ENCODE results near the gene ATXN10. TPM values are rescaled to one million over a fixed set of nuclear protein-coding genes. Genes with fewer than 3 reads are reported as not detected.

Gene ATXN10
- total RNA-seq, 1 donor from 2014 or later = 99.7 TPM

DNA sequence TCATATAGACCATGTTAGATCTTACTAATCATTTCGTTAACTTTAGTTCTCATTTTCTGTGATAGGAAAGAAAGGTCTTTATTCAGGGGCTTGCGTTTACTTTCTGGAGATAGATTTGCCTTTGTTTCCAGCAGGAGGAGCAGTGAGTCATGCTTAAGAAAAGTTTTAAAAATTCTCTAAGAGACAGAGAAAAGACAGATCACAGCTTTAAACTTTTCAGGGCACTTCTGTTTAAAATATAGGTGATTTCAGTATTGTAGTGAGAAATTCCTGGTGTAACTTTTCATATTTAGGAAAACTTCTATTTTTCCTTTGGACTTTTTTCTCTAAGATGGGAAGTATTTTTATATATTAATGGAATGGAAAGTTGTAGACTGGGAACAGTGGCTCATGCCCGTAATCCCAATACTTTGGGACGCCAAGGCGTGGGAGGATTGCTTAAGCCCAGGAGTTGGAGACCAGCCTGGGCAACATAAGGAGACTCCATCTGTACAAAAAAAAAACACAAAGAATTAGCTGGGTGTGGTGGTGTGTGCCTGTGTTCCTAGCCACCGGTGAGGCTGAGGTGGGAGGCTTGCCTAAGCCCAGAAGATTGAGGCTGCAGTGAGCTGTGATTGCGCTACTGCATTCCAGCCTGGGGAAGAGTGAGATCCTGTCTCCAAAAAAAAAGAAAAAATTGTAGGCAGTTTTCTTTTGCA is 60.3 kb downstream of the ATXN10 start:
- no peak overlapping the region for H3K27ac Mint-ChIP-seq
- TF ChIP-seq, protein P1, sequence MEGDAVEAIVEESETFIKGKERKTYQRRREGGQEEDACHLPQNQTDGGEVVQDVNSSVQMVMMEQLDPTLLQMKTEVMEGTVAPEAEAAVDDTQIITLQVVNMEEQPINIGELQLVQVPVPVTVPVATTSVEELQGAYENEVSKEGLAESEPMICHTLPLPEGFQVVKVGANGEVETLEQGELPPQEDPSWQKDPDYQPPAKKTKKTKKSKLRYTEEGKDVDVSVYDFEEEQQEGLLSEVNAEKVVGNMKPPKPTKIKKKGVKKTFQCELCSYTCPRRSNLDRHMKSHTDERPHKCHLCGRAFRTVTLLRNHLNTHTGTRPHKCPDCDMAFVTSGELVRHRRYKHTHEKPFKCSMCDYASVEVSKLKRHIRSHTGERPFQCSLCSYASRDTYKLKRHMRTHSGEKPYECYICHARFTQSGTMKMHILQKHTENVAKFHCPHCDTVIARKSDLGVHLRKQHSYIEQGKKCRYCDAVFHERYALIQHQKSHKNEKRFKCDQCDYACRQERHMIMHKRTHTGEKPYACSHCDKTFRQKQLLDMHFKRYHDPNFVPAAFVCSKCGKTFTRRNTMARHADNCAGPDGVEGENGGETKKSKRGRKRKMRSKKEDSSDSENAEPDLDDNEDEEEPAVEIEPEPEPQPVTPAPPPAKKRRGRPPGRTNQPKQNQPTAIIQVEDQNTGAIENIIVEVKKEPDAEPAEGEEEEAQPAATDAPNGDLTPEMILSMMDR (IDR thresholded peaks at IDR 0.05) = no peak
- no peaks in the 10 kb centered on the region for H3K27me3 Mint-ChIP-seq
- POLR2A ChIA-PET = no interaction called here
- peaks cover 5% of the 10 kb centered on the region for H3K4me1 Mint-ChIP-seq
- H3K4me3 Mint-ChIP-seq = no peak overlapping the region
- no peak for ATAC-seq (ENCODE audit: low read depth)
- intact Hi-C loops (cut with micrococcal nuclease) = no loop called here
- DNase-seq = no peak
- H3K9me3 Mint-ChIP-seq = no peaks in the 10 kb centered on the region
- CTCF ChIA-PET = no interaction called here
- H3K36me3 Mint-ChIP-seq (ENCODE audit: low read depth) = peaks cover 49% of the 10 kb centered on the region

- CTCF ChIA-PET = no interaction called here
- TF ChIP-seq, protein P1 (IDR thresholded peaks at IDR 0.05) = no peak
- DNase-seq (no peak), ATAC-seq (ENCODE audit: low read depth) (no peak)
- POLR2A ChIA-PET = no interaction called here
- no peaks in the 10 kb centered on the region for H3K4me1 Mint-ChIP-seq
- H3K27ac Mint-ChIP-seq = no peak overlapping the region
- no peaks in the 10 kb centered on the region for H3K27me3 Mint-ChIP-seq
- H3K36me3 Mint-ChIP-seq (ENCODE audit: low read depth) = peaks cover 64% of the 10 kb centered on the region
- no peaks in the 10 kb centered on the region for H3K9me3 Mint-ChIP-seq
- intact Hi-C loops (cut with micrococcal nuclease) = no loop called here
- H3K4me3 Mint-ChIP-seq = no peak overlapping the region
These were observed 63.6 kb downstream of the ATXN10 start for GRCh38 chr22:45735273-45735672.

- DNase-seq (no peak), ATAC-seq (ENCODE audit: low read depth) (no peak)
- intact Hi-C loops (cut with micrococcal nuclease) = no loop called here
- POLR2A ChIA-PET = no interaction called here
- Mint-ChIP-seq H3K27me3 (no peaks in the 10 kb centered on the region), H3K9me3 (peaks cover 3% of the 10 kb centered on the region), H3K4me1 (no peaks in the 10 kb centered on the region), H3K27ac (no peak overlapping the region), H3K4me3 (no peak overlapping the region), H3K36me3 (ENCODE audit: low read depth) (peaks cover 72% of the 10 kb centered on the region)
- CTCF ChIA-PET = no interaction called here
- TF ChIP-seq, protein P1 (IDR thresholded peaks at IDR 0.05) = no peak
These were observed 66.6 kb downstream of the ATXN10 start for GRCh38 chr22:45738206-45738605.

GRCh38 chr22:45740236-45740635 is 68.6 kb downstream of the ATXN10 start:
- ATAC-seq (ENCODE audit: low read depth) = no peak

GRCh38 chr22:45742866-45743450 is 71.3 kb downstream of the ATXN10 start:
- ChIA-PET CTCF (no interaction called here), POLR2A (no interaction called here)
- no peak for ATAC-seq (ENCODE audit: low read depth)
- no peaks in the 10 kb centered on the region for H3K27me3 Mint-ChIP-seq
- TF ChIP-seq, protein P1 (IDR thresholded peaks at IDR 0.05) = no peak
- DNase-seq = no peak
- no peak overlapping the region for H3K4me3 Mint-ChIP-seq
- H3K36me3 Mint-ChIP-seq (ENCODE audit: low read depth) = peaks cover 85% of the 10 kb centered on the region
- peaks cover 3% of the 10 kb centered on the region for H3K9me3 Mint-ChIP-seq
- H3K27ac Mint-ChIP-seq = no peak overlapping the region
- no peaks in the 10 kb centered on the region for H3K4me1 Mint-ChIP-seq
- intact Hi-C loops (cut with micrococcal nuclease) = no loop called here

More at GRCh38 chr22:45740236-45740635, 68.6 kb downstream of the ATXN10 start:
- Mint-ChIP-seq H3K36me3 (ENCODE audit: low read depth) (peaks cover 87% of the 10 kb centered on the region), H3K27me3 (no peaks in the 10 kb centered on the region), H3K9me3 (peaks cover 3% of the 10 kb centered on the region), H3K4me3 (no peak overlapping the region), H3K4me1 (no peaks in the 10 kb centered on the region), H3K27ac (no peak overlapping the region)
- TF ChIP-seq, protein P1 (IDR thresholded peaks at IDR 0.05) = no peak
- DNase-seq = no peak
- intact Hi-C loops (cut with micrococcal nuclease) = no loop called here
- CTCF ChIA-PET = no interaction called here
- POLR2A ChIA-PET = no interaction called here

Data from activated B cell treated with CpG ODN at 0.5 μM for 24 hours (primary cell).